Activated naive CD4-positive, alpha-beta T cell treated with anti-CD3 and anti-CD28 coated beads, Interleukin-2, amount 50 U/mL, for 72 hours (primary cell): ENCODE results near the gene PBX1. TPM values are rescaled to one million over a fixed set of nuclear protein-coding genes. Genes with fewer than 3 reads are reported as not detected.

Experiments used
- ATAC-seq, 2 donors: fragments of 150-1000 bp; cut with Tn5 transposase; 2 replicates each; pipeline ENCODE4 v1.10.0; 2021; ENCODE audit warnings: mild to moderate bottlenecking in 2 of 2, moderate library complexity in 2 of 2
- DNase-seq, 2 donors: peaks; one replicate each; pipeline ENCODE4 v3.0.0; 2021 to 2022; ENCODE audit warnings: low spot score in 2 of 2
- H3K27ac Mint-ChIP-seq, 2 donors: one replicate each; pipeline ENCODE4 v1.8.0; 2022; ENCODE audit warnings: mild to moderate bottlenecking in 2 of 2, mixed read lengths in 2 of 2
- H3K36me3 Mint-ChIP-seq, 2 donors: one replicate each; pipeline ENCODE4 v1.8.0; 2022; ENCODE audit warnings: mixed read lengths in 2 of 2
- H3K9me3 Mint-ChIP-seq, 2 donors: one replicate each; pipeline ENCODE4 v1.8.0; 2022; ENCODE audit warnings: mixed read lengths in 2 of 2
- total RNA-seq, 2 donors: library from RNA; stranded (reverse); gene quantifications; one replicate each; pipeline ENCODE4 v1.2.3, GENCODE V29; 2022

PBX1 gene
- total RNA-seq, 2 donors from 2014 or later: 0.19 to 0.39 TPM

GRCh38 chr1:164702216-164702615, 143.2 kb downstream of the PBX1 start:
- no peak for ATAC-seq
- DNase-seq: no peak
- Mint-ChIP-seq H3K27ac (no peak overlapping the region), H3K9me3 (no peaks in the 10 kb centered on the region), H3K36me3 (no peaks in the 10 kb centered on the region)

GRCh38 chr1:164702664-164703063, 143.7 kb downstream of the PBX1 start:
- Mint-ChIP-seq H3K27ac (no peak overlapping the region), H3K36me3 (no peaks in the 10 kb centered on the region), H3K9me3 (no peaks in the 10 kb centered on the region)
- ATAC-seq (no peak), DNase-seq (no peak)

GRCh38 chr1:164703463-164703862, 144.5 kb downstream of the PBX1 start:
- DNase-seq (no peak), ATAC-seq (no peak)
- Mint-ChIP-seq H3K9me3 (no peaks in the 10 kb centered on the region), H3K36me3 (no peaks in the 10 kb centered on the region), H3K27ac (no peak overlapping the region)

- H3K9me3 Mint-ChIP-seq: no peaks in the 10 kb centered on the region
- DNase-seq (no peak), ATAC-seq (no peak)
- no peak overlapping the region for H3K27ac Mint-ChIP-seq
- peaks cover 0 to 1% of the 10 kb centered on the region in 2 donors for H3K36me3 Mint-ChIP-seq
These were observed 145.0 kb downstream of the PBX1 start for GRCh38 chr1:164703960-164704411.

GRCh38 chr1:164704954-164705353, 146.0 kb downstream of the PBX1 start:
- H3K27ac Mint-ChIP-seq: no peak overlapping the region
- peaks cover 0 to 6% of the 10 kb centered on the region in 2 donors for H3K36me3 Mint-ChIP-seq
- ATAC-seq: no peak
- no peak for DNase-seq
- H3K9me3 Mint-ChIP-seq: peaks cover 0 to 4% of the 10 kb centered on the region in 2 donors

- Mint-ChIP-seq H3K36me3 (peaks cover 0 to 11% of the 10 kb centered on the region in 2 donors), H3K9me3 (peaks cover 0 to 4% of the 10 kb centered on the region in 2 donors), H3K27ac (no peak overlapping the region)
- ATAC-seq (no peak), DNase-seq (no peak)
These were observed 147.6 kb downstream of the PBX1 start for GRCh38 chr1:164706606-164706987.

- ATAC-seq (no peak), DNase-seq (no peak)
- Mint-ChIP-seq H3K36me3 (peaks cover 0 to 14% of the 10 kb centered on the region in 2 donors), H3K27ac (no peak overlapping the region), H3K9me3 (peaks cover 2 to 4% of the 10 kb centered on the region in 2 donors)
These were observed 148.9 kb downstream of the PBX1 start for GRCh38 chr1:164707868-164708331.

- no peak overlapping the region for H3K27ac Mint-ChIP-seq
- ATAC-seq (no peak), DNase-seq (no peak)
- peaks cover 4 to 5% of the 10 kb centered on the region in 2 donors for H3K9me3 Mint-ChIP-seq
- peaks cover 0 to 14% of the 10 kb centered on the region in 2 donors for H3K36me3 Mint-ChIP-seq
These were observed 149.6 kb downstream of the PBX1 start for GRCh38 chr1:164708596-164708995.

GRCh38 chr1:164709126-164709525, 150.1 kb downstream of the PBX1 start:
- ATAC-seq (no peak), DNase-seq (no peak)
- Mint-ChIP-seq H3K27ac (no peak overlapping the region), H3K36me3 (peaks cover 0 to 14% of the 10 kb centered on the region in 2 donors), H3K9me3 (peaks cover 4 to 5% of the 10 kb centered on the region in 2 donors)

GRCh38 chr1:164709541-164710278, 150.7 kb downstream of the PBX1 start:
- H3K9me3 Mint-ChIP-seq: peaks cover 4 to 5% of the 10 kb centered on the region in 2 donors
- no peak overlapping the region for H3K27ac Mint-ChIP-seq
- peak in 1 of 2 donors; percentile 50 for ATAC-seq
- peaks cover 0 to 14% of the 10 kb centered on the region in 2 donors for H3K36me3 Mint-ChIP-seq
- no peak for DNase-seq

- Mint-ChIP-seq H3K27ac (no peak overlapping the region), H3K9me3 (peaks cover 4 to 5% of the 10 kb centered on the region in 2 donors), H3K36me3 (peaks cover 0 to 14% of the 10 kb centered on the region in 2 donors)
- ATAC-seq (no peak), DNase-seq (no peak)
These were observed 153.4 kb downstream of the PBX1 start for GRCh38 chr1:164712131-164713036.

- H3K27ac Mint-ChIP-seq: no peak overlapping the region
- ATAC-seq: no peak
These were observed 154.6 kb downstream of the PBX1 start for GRCh38 chr1:164713456-164714207.

GRCh38 chr1:164716992-164717703, 158.2 kb downstream of the PBX1 start:
- Mint-ChIP-seq H3K27ac (no peak overlapping the region), H3K9me3 (peaks cover 0 to 5% of the 10 kb centered on the region in 2 donors), H3K36me3 (no peaks in the 10 kb centered on the region)
- DNase-seq (no peak), ATAC-seq (peak; percentile 75 to 85)

More at GRCh38 chr1:164713456-164714207, 154.6 kb downstream of the PBX1 start:
- no peak for DNase-seq
- peaks cover 4 to 5% of the 10 kb centered on the region in 2 donors for H3K9me3 Mint-ChIP-seq
- H3K36me3 Mint-ChIP-seq: peaks cover 0 to 14% of the 10 kb centered on the region in 2 donors

- Mint-ChIP-seq H3K36me3 (no peaks in the 10 kb centered on the region), H3K27ac (no peak overlapping the region), H3K9me3 (no peaks in the 10 kb centered on the region)
- ATAC-seq: no peak
- DNase-seq: no peak
These were observed 159.8 kb downstream of the PBX1 start for GRCh38 chr1:164718821-164719220.

GRCh38 chr1:164719676-164720439, 160.9 kb downstream of the PBX1 start:
- Mint-ChIP-seq H3K27ac (no peak overlapping the region), H3K9me3 (peaks cover 0 to 3% of the 10 kb centered on the region in 2 donors), H3K36me3 (no peaks in the 10 kb centered on the region)
- DNase-seq (no peak), ATAC-seq (no peak)
